ENCODE data around the gene SPEF1.

The SPEF1 gene

DNA sequence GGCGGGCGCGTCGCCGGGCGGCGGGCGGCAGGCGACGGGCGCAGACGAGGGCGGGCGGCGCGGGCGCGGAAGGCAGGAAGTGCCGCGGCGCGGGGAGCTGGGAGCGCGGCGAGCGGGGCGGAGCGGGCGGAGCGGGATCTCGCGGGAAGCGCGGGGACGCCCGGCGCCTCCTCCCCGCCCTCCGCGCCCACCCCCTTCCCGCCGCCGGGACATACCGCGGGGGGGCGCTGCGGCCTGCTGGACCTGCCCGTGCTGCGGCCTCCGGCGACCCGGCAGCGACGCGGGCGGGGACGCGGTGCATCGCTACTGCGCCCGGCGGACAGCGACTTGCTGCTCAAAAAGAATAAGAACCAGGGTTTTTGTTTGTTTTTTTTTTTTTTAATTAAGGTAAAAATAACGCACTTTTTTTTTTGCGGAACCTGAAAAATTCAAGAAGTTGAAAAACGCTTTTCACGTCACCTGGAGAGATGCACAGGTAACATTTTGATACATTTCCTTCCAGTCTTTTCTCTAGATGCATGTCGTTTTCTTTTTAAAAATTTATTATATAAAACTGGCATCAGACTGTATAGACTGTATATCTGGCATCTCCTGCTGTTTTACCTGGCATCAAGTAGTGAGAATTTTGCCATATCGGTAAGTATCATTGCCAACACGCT, 5.5 kb upstream of the SPEF1 start, which contains the start of gene CENPB:
Gene CENPB, minus strand, starts transcription at position 76 of the 659 bp plus-strand sequence. CDS start 257 bp downstream, outside the sequence.
- DNase-seq = peak; percentile 87

- peak; percentile 68 for DNase-seq
These were observed 4.9 kb upstream of the SPEF1 start for GRCh38 chr20:3786126-3786484.

DNA sequence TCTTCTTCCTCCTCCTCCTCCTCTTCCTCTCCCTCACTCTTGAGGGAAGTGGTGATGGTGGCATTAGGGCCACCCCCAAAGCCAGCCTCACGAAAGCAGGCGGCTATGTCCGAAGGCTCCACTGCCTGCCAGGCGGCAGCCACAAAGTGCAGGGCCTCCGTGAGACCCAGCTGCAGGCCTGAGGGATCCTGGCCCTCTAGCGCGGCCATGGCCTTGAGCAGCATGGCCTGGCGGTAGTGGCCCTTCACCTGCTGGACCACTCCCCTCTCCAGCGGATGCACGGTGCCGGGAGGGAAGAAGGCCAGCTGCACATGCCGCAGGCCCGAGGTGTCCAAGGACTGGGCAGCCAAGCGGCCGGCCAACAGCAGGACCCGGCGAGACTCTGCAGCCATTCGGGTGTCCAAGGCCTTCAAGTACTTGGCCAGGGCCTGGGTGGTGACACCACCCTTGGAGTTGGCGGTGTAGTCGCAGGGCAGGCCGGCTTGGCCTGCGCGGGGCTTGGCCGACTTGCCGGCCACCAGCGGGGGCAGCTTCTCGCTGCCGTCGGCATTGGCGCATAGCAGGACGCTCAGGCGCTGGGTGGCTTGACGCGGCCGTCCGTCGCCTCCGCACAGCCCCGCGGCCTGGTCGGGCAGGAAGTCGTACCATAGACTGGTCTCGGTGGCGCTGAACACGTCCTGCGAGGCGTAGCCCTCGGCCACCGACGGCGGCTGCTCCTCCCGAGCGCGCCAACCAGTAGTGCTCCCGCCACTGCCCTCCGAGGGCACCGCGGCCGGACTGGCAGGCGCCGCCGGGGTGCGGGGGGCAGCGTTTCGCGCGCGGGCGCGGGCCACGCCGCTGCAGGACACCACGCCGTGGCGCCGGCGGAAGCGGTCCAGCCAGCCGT, 4.2 kb upstream of the SPEF1 start:
- peak; percentile 3 for DNase-seq

DNA sequence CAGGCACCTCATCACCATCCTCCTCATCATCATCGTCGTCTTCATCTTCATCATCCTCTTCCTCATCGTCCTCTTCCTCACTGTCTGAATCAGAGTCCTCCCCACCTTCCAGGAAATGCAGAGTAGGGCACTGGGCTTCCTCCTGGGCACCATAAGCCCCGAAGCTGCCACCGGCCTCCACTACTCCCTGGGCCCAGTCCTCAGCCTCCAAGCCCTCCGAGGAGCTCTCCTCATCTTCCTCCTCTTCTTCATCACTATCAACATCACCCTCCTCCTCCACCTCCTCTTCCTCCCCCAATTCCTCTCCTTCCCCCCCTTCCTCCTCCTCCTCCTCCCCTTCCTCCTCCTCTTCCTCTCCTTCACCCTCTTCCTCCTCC, 3.6 kb upstream of the SPEF1 start:
- no peak for DNase-seq

DNA sequence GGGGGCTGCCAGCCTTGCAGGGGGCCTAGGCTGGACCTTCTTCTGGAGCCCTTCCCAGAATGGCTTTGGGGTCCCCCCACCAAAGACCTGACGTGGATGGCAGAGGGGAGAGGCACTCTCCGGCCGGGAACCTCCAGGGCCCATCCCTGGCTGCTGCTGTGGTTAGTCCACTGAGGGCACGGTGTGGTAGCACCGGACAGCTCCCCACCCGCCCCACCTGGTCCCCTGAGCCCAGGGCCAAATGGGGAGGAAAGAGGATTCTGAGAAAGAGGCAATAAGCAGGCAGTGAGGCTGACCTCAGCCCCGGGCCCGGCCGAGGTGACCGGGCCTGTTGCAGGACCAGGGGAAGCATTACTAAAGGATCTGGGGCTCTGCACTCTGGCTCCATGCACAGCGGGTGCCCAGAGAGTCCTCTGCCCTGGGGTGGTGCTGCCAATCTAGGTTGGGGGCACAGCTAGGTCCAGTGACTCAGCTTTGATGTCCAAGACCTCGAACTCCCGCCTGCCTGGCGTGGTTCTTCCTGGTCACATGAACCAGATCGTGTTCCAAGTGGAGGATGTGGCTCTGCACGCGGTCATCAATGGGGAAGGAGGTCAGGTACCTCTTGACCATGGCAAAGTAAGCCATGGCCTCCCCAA, 3.1 kb upstream of the SPEF1 start:
- no peak for DNase-seq

- DNase-seq = no peak
These were observed 2.4 kb upstream of the SPEF1 start for GRCh38 chr20:3783511-3784195.

- DNase-seq = no peak
These were observed 1.8 kb upstream of the SPEF1 start for GRCh38 chr20:3783068-3783489.

DNA sequence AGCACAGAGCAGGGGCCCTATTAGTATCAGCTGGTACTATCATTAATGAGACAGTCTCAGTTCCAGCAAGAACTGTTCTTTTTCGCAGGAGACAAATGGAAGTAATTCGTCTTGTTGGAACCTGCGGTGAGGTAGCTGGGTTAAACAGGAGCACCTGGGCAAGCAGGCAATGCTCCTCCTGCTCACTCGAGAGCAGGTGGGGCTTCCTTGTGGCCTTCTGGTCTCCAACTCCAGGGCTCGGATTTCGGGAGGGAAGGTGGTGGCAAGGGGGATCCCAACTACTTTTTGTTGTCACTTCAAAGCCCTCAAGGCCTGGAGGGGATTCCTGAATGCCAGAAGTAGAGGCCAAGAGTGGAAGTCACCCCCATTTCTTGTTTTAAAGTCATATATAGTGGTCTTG, 1.3 kb upstream of the SPEF1 start:
- DNase-seq = no peak

DNA sequence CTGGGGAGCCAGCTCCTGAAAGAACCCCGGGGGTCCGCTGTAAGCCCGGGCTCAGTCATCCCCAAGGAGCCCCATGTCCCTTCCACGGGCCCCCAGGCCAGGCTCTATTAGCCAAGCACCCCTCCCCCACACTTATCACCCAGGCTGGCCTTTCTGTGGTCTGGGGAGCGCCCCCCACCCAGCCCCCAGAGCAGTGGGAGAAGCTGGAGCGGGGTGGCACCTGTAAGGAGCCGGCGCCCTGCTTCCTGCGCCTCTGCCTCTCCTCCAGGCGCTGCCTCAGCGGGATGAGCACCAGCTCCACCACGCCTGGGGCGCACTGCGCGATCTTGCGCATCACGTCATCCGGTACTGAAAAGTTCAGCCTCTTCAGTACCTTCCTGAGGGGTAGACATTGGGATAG, 2.3 kb downstream of the SPEF1 start:
- DNase-seq = no peak

- peak; percentile 34 for DNase-seq
These were observed 3.3 kb downstream of the SPEF1 start for GRCh38 chr20:3777716-3778629.

DNA sequence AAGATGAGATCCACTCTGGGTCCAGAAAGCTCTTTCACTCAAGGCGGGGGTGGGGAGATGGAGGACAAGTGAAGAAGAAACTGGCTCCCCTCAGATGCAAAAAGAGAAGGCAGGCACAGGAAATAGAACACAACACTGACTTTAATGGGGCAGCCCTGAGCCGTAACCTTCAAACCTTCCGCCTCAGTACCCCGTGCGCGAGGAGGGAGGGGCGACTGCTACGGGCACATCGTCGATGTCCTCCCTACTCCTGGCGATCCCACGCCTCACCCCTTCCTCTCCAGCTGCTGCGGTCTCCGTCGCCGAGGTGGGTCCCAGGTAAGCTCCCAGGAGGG, 3.9 kb downstream of the SPEF1 start:
- DNase-seq = no peak

DNA sequence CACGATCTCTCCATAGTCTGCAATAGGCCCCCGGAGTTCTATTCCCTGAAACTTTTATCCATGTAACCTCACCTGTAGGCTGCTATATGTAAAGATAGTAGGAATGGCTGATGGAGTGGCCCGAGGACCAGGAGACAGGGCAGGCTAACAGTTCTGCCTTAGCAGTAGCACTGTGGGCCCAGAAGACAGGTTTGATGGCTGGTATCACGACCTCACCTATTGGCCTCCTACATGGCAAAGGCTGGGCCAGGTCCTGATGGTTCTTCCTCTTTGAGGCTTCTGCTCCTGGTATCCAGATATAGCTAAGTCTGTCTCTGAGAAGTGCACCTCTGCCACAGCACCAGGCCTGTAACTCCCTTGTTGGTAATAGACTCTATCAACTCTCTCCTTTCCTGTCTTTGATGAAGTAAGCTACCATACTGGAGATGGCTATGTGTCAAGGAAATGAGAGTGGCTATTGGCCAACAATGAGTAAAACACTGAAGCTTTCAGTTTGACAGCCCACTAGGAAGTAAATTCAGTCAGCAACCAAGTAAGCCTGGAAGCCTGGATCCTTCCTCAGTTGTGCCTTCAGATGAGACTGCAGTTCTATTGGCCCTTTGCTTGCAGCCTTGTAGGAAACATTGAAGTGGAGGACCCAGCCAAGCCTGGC, 5.7 kb downstream of the SPEF1 start:
- DNase-seq = no peak

DNA sequence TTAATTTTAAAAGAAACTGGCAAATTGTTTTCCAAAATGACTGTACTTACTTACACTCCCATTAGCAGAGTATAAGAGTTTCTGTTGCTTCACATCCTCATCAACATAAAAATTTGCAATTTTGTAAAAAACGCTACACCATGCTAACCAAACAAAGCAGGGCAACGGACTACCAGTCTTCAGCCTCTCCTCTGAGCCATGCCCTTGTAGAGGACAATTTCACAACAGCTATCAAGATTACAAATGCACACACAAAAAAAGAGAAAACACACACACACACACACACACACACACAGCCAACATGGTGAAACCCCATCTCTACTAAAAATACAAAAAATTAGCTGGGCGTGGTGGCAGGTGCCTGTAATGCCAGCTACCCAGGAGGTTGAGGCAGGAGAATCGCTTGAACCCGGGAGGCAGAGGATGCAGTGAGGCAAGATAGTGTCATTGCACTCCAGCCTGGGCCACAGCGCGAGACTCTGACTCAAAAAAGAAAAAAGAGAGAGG, 9.6 kb downstream of the SPEF1 start:
- no peak for DNase-seq

DNA sequence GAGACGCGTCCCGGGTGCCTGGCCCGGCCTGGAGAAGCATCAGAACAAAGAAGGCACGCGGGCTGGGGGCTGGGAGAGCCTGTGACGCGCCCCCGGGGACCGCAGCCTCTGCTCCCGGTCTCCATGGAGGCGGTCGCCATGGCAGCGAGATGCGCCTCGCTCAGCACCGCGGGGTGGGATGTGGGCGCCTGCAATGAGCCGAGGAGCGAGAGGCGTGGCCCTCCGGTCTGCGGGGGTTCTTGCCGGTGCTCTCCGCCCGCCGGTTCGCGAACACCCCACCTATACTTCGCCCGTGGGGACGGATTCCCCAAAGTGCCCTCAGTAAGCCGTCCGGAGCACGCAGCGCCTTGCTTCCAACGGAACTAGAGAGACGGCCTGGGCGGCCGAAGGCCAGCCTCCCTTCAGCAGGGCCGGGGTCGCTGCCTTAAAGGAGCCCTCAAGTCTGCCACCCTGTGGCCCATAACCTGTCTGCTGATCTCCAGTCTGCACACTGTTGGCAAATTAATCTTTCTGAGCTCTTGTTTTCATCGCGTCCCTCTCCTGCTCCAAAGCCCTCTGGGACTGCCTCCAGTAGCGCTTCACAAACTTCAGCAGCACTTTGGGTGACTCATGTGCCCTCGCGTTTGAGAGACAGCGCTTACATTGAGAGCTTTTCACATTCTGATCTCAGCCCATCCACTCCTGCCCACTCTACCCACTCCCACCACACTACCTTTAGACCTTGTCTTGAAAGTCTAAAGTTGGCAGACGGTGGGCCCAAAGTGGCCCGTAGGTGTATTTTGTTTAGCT, 12.7 kb downstream of the SPEF1 start:
- DNase-seq = peak; percentile 81

DNA sequence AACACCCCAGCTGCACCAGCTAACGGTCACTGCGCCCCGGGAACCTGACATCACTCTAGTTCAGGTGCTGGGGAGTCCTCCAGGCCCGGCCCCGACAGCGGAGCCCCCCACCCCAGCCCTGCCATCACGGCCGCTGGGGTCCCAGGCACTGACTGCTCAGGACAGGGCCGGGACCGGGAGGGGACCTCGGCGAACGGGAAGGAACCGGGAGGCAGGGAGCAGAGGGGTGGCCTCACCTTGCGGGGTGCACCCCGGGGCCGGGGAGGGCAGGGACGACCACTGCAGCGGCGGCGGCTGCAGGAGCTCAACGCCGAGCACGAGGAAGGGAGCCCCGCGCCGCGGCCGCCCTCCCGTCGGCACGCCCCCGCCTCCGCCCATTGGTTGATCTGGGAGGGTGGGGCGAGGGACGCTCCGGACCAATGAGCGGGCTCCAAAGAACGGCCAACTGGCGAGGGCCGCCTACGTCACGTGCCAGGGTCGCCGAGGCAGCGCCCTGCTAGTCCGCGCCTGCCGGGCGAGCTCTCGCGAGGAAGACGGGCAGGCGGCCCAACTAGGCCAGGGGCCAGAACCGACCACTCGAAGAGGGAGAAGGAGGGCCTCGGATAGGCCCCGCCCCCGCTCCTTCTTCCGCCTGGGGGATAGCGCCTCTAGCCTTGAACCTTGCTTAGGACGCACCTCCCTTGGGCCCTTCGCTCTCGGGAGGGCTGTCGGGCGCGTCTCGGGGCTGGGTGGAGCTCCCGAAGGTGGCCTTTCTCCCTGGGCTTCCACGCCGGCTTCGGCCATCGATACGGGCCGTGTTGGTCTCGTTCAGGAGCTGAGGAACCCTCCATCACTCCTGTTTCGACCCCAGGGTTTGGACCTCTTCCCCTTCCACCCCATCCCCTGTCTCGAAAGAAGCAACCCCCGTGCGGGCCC, 13.6 kb downstream of the SPEF1 start, which contains the start of gene ADISSP:
Gene ADISSP, minus strand, starts transcription at position 327 of the 915 bp plus-strand sequence. CDS start 7,653 bp downstream, outside the sequence.
- peak; percentile 99 for DNase-seq

- DNase-seq = peak; percentile 20
These were observed 14.2 kb downstream of the SPEF1 start for GRCh38 chr20:3767110-3767426.

GRCh38 chr20:3766422-3767109, 14.7 kb downstream of the SPEF1 start:
- no peak for DNase-seq

- DNase-seq = no peak
These were observed 15.9 kb downstream of the SPEF1 start for GRCh38 chr20:3765171-3765882.
